Suprapubic skin (tissue), 4 donors: ENCODE data around the gene MDK. TPM values are rescaled to one million over a fixed set of nuclear protein-coding genes. Genes with fewer than 3 reads are reported as not detected.

Source experiments
- DNase-seq, 2 donors: peaks; one replicate each; pipeline ENCODE4 v3.0.0-alpha.2; 2019; ENCODE audit warnings: low spot score in 2 of 2
- H3K27ac ChIP-seq: fragments of 200-600 bp; sonication (generic); one replicate; pipeline ENCODE4 v1.5.1; 2019
- H3K27me3 ChIP-seq: fragments of 200-600 bp; sonication (generic); one replicate; pipeline ENCODE4 v1.5.1; 2019
- H3K36me3 ChIP-seq: fragments of 200-600 bp; sonication (generic); one replicate; pipeline ENCODE4 v1.5.1; 2019
- H3K4me1 ChIP-seq: fragments of 200-600 bp; sonication (generic); one replicate; pipeline ENCODE4 v1.5.1; 2019
- H3K4me3 ChIP-seq: fragments of 200-600 bp; sonication (generic); one replicate; pipeline ENCODE4 v1.5.1; 2019; ENCODE audit warnings: mild to moderate bottlenecking
- H3K9me3 ChIP-seq: fragments of 200-600 bp; sonication (generic); one replicate; pipeline ENCODE4 v1.5.1; 2019
- CTCF ChIP-seq, 2 donors: fragments of 200-600 bp in 1 of 2; fragments of 450-650 bp in 1 of 2; sonication (generic) in 1 of 2; IDR thresholded peaks; one replicate each; pipeline ENCODE4 v1.5.1; 2016 to 2019; ENCODE audit warnings: antibody characterized with exemption in 2 of 2, mild to moderate bottlenecking in 1 of 2, moderate library complexity in 1 of 2
- EP300 ChIP-seq: sonication (generic); formaldehyde crosslinking; IDR thresholded peaks from one replicate; pipeline ENCODE4 v1.6.1; 2017; ENCODE audit warnings: antibody characterized with exemption
- POLR2A ChIP-seq, 2 donors: fragments of 450-650 bp; IDR thresholded peaks; one replicate each; pipeline ENCODE4 v1.6.1; 2017; ENCODE audit warnings: antibody characterized with exemption in 2 of 2, mild to moderate bottlenecking in 2 of 2, moderate library complexity in 2 of 2
- POLR2AphosphoS5 ChIP-seq, 3 donors: sonication (generic); formaldehyde crosslinking; IDR thresholded peaks; one replicate each; pipeline ENCODE4 v1.6.1; 2017; ENCODE audit warnings: antibody characterized with exemption in 3 of 3
- WGBS: methylation state at CpG from one replicate; pipeline ENCODE4 v1.1.5; 2018; 5-methylcytosine and 5-hydroxymethylcytosine counted together
- total RNA-seq, 4 donors: library from RNA; depleted of rRNA; stranded (reverse); fragments of >200 nt; gene quantifications; one replicate each; pipeline ENCODE4 v1.1.0, GENCODE V29; 2016

The MDK gene
- total RNA-seq, 4 donors from 2014 or later, result 9.1 to 22.6 (median 13.9) TPM

- WGBS, result 93% methylated on average over 26 of the region's 47 CpGs
These were observed 3.9 kb downstream of the MDK start for GRCh38 chr11:46385169-46386004.

GRCh38 chr11:46386005-46386578 is 4.6 kb downstream of the MDK start:
- Histone ChIP-seq H3K4me3 (no peak overlapping the region), H3K4me1 (peaks cover 42% of the 10 kb centered on the region), H3K27me3 (peaks cover 44% of the 10 kb centered on the region), H3K9me3 (no peaks in the 10 kb centered on the region), H3K27ac (no peak overlapping the region), H3K36me3 (no peaks in the 10 kb centered on the region)
- WGBS, result 92% methylated on average over 24 of the region's 25 CpGs
- no peak for DNase-seq
- TF ChIP-seq POLR2AphosphoS5 (IDR thresholded peaks at IDR 0.05) (no peak), POLR2A (IDR thresholded peaks at IDR 0.05) (no peak), EP300 (no peak), CTCF (IDR thresholded peaks at IDR 0.05) (no peak)

More at GRCh38 chr11:46385169-46386004, 3.9 kb downstream of the MDK start:
- TF ChIP-seq CTCF (IDR thresholded peaks at IDR 0.05) (no peak), POLR2AphosphoS5 (IDR thresholded peaks at IDR 0.05) (no peak), POLR2A (IDR thresholded peaks at IDR 0.05) (no peak), EP300 (no peak)
- peaks cover 41% of the 10 kb centered on the region for H3K4me1 ChIP-seq
- H3K9me3 ChIP-seq, result no peaks in the 10 kb centered on the region
- peaks cover 37% of the 10 kb centered on the region for H3K27me3 ChIP-seq
- no peak overlapping the region for H3K27ac ChIP-seq
- H3K36me3 ChIP-seq, result no peaks in the 10 kb centered on the region
- no peak for DNase-seq
- no peak overlapping the region for H3K4me3 ChIP-seq

- peaks cover 50% of the 10 kb centered on the region for H3K27me3 ChIP-seq
These were observed 5.2 kb downstream of the MDK start for GRCh38 chr11:46386674-46387073.

DNA sequence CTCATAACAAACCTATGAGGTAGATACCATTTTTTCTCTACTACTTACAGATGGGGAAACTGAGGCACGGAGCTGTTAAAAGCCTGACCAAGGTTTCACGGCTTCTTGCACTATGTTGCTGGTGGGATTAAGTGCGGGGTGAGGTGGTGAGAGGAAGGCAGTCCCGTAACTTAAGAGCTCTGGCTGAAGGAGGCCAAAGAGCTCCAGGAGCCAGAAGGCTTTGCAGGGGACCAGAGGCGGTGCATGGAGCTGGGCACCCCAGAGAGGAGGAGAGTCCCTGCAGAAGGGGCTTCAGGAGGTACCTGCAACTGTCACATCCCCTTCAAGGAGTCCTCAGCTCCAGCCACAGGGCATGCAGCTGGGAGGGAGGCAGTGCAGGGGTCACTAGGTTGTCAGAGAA is 6.0 kb downstream of the MDK start:
- H3K36me3 ChIP-seq, result no peaks in the 10 kb centered on the region
- 80% methylated on average over 5 of the region's 5 CpGs for WGBS
- no peaks in the 10 kb centered on the region for H3K9me3 ChIP-seq
- H3K4me3 ChIP-seq, result no peak overlapping the region
- H3K4me1 ChIP-seq, result peaks cover 42% of the 10 kb centered on the region
- TF ChIP-seq CTCF (IDR thresholded peaks at IDR 0.05), result no peak
- no peak for TF ChIP-seq POLR2A (IDR thresholded peaks at IDR 0.05)
- TF ChIP-seq EP300, result no peak
- TF ChIP-seq POLR2AphosphoS5 (IDR thresholded peaks at IDR 0.05), result no peak
- no peak overlapping the region for H3K27ac ChIP-seq
- no peak for DNase-seq
- H3K27me3 ChIP-seq, result peaks cover 58% of the 10 kb centered on the region

More at GRCh38 chr11:46386674-46387073, 5.2 kb downstream of the MDK start:
- H3K9me3 ChIP-seq, result no peaks in the 10 kb centered on the region
- H3K27ac ChIP-seq, result no peak overlapping the region
- DNase-seq, result no peak
- H3K4me1 ChIP-seq, result peaks cover 42% of the 10 kb centered on the region
- H3K36me3 ChIP-seq, result no peaks in the 10 kb centered on the region
- no peak overlapping the region for H3K4me3 ChIP-seq
- TF ChIP-seq POLR2AphosphoS5 (IDR thresholded peaks at IDR 0.05), result no peak
- no peak for TF ChIP-seq POLR2A (IDR thresholded peaks at IDR 0.05)
- no peak for TF ChIP-seq EP300
- no peak for TF ChIP-seq CTCF (IDR thresholded peaks at IDR 0.05)
- WGBS, result 91% methylated on average over 4 of the region's 4 CpGs

DNA sequence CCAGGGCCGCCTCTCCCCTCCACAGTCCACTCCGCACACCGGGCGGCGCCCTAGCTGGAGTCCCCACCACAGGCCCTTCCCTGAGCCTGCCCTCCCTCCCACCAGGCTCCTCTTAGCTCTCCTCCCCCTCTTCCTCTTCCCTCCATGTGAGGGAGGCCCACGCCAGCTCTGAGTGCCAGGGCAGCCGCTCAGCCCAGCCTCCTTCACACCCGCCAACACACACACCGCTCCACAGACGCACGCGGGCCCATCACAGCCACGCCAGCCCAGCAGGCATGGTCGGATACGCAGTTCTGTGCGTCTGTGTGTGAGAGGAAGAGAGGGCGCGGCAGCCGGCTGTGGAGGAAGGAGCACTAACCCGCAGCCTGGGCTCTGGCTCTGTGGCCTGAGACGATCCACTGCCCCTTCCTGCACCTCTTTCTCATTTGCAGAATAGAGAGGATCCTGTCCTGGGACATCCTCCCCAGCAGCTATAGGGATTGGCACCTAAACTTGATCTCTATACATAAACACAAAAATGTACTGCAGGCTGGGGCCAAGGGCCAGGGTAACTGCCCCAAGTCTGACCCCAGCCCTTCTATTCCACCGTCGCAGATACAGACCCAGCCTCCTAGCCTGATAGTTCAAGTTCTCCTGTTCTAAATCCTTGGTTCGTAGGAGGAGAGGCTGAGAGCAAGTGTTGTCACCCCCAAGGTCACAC is 6.6 kb downstream of the MDK start:
- H3K9me3 ChIP-seq, result no peaks in the 10 kb centered on the region
- H3K27ac ChIP-seq, result no peak overlapping the region
- H3K4me1 ChIP-seq, result peaks cover 44% of the 10 kb centered on the region
- DNase-seq, result no peak
- no peaks in the 10 kb centered on the region for H3K36me3 ChIP-seq
- no peak for TF ChIP-seq POLR2AphosphoS5 (IDR thresholded peaks at IDR 0.05)
- no peak for TF ChIP-seq EP300
- no peak for TF ChIP-seq POLR2A (IDR thresholded peaks at IDR 0.05)
- no peak for TF ChIP-seq CTCF (IDR thresholded peaks at IDR 0.05)
- H3K27me3 ChIP-seq, result peaks cover 60% of the 10 kb centered on the region
- H3K4me3 ChIP-seq, result no peak overlapping the region
- 27% methylated on average over 8 of the region's 24 CpGs for WGBS
